IPS-15b (cell line): Measurements from ENCODE around the gene MATCAP1.
A peak's percentile ranks its signal among the peaks of the same experiment; 100 is the strongest.

Experiments used
- H3K27me3 ChIP-seq: one replicate; pipeline ENCODE4 v1.6.1; 2013; ENCODE audit warnings: low read length; ENCODE audit not compliant: control insufficient read depth, insufficient read depth
- H3K36me3 ChIP-seq: one replicate; pipeline ENCODE4 v1.6.1; 2013; ENCODE audit warnings: low read length; ENCODE audit not compliant: control insufficient read depth, insufficient read depth
- H3K4me1 ChIP-seq: one replicate; pipeline ENCODE4 v1.6.1; 2013; ENCODE audit warnings: mild to moderate bottlenecking, low read length; ENCODE audit not compliant: control insufficient read depth, insufficient read depth
- H3K4me3 ChIP-seq: one replicate; pipeline ENCODE4 v1.5.1; 2013; ENCODE audit warnings: low read depth, low read length
- H3K9ac ChIP-seq: one replicate; pipeline ENCODE4 v1.6.1; 2013; ENCODE audit warnings: low read depth, mild to moderate bottlenecking, low read length
- H3K9me3 ChIP-seq: one replicate; pipeline ENCODE4 v1.6.1; 2013; ENCODE audit warnings: mild to moderate bottlenecking, low read length; ENCODE audit not compliant: control insufficient read depth, insufficient read depth

Gene MATCAP1

GRCh38 chr16:67206129-67206837, 22.5 kb upstream of the MATCAP1 start:
- peaks cover 2% of the 10 kb centered on the region for H3K4me1 ChIP-seq
- peaks cover 11% of the 10 kb centered on the region for H3K36me3 ChIP-seq

GRCh38 chr16:67204076-67204475, 20.3 kb upstream of the MATCAP1 start:
- H3K36me3 ChIP-seq = peaks cover 11% of the 10 kb centered on the region
- no peaks in the 10 kb centered on the region for H3K27me3 ChIP-seq
- H3K4me1 ChIP-seq = peaks cover 4% of the 10 kb centered on the region
- no peak overlapping the region for H3K4me3 ChIP-seq
- no peaks in the 10 kb centered on the region for H3K9me3 ChIP-seq
- no peak overlapping the region for H3K9ac ChIP-seq

More at GRCh38 chr16:67206129-67206837, 22.5 kb upstream of the MATCAP1 start:
- peak overlapping the region; percentile 24 for H3K9ac ChIP-seq
- H3K27me3 ChIP-seq = no peaks in the 10 kb centered on the region
- H3K4me3 ChIP-seq = no peak overlapping the region
- H3K9me3 ChIP-seq = no peaks in the 10 kb centered on the region

- H3K9me3 ChIP-seq = no peaks in the 10 kb centered on the region
- no peak overlapping the region for H3K4me3 ChIP-seq
- no peaks in the 10 kb centered on the region for H3K27me3 ChIP-seq
- H3K4me1 ChIP-seq = peaks cover 6% of the 10 kb centered on the region
- H3K36me3 ChIP-seq = peaks cover 15% of the 10 kb centered on the region
- no peak overlapping the region for H3K9ac ChIP-seq
These were observed 19.3 kb upstream of the MATCAP1 start for GRCh38 chr16:67202956-67203493.

- Histone ChIP-seq H3K4me3 (no peak overlapping the region), H3K9me3 (no peaks in the 10 kb centered on the region), H3K36me3 (peaks cover 21% of the 10 kb centered on the region), H3K4me1 (peaks cover 6% of the 10 kb centered on the region), H3K9ac (no peak overlapping the region), H3K27me3 (no peaks in the 10 kb centered on the region)
These were observed 18.7 kb upstream of the MATCAP1 start for GRCh38 chr16:67202426-67202825.

GRCh38 chr16:67201411-67202345, 17.9 kb upstream of the MATCAP1 start:
- H3K4me3 ChIP-seq = no peak overlapping the region
- H3K9me3 ChIP-seq = no peaks in the 10 kb centered on the region
- no peak overlapping the region for H3K9ac ChIP-seq
- H3K36me3 ChIP-seq = peaks cover 27% of the 10 kb centered on the region
- H3K27me3 ChIP-seq = no peaks in the 10 kb centered on the region
- H3K4me1 ChIP-seq = peaks cover 4% of the 10 kb centered on the region

- no peaks in the 10 kb centered on the region for H3K9me3 ChIP-seq
- H3K36me3 ChIP-seq = peaks cover 39% of the 10 kb centered on the region
- no peaks in the 10 kb centered on the region for H3K27me3 ChIP-seq
- H3K9ac ChIP-seq = no peak overlapping the region
- no peak overlapping the region for H3K4me3 ChIP-seq
- peaks cover 4% of the 10 kb centered on the region for H3K4me1 ChIP-seq
These were observed 16.7 kb upstream of the MATCAP1 start for GRCh38 chr16:67200491-67200890.

GRCh38 chr16:67199808-67200198, 16.0 kb upstream of the MATCAP1 start:
- Histone ChIP-seq H3K36me3 (peaks cover 46% of the 10 kb centered on the region), H3K27me3 (no peaks in the 10 kb centered on the region), H3K9me3 (no peaks in the 10 kb centered on the region), H3K4me3 (peak overlapping the region; percentile 75), H3K4me1 (peaks cover 4% of the 10 kb centered on the region), H3K9ac (no peak overlapping the region)

GRCh38 chr16:67199011-67199807, 15.4 kb upstream of the MATCAP1 start, which contains the start of gene ELMO3:
Gene ELMO3 (plus strand): TSS chr16:67199131. CDS start chr16:67199327, 196 bp downstream.
- Histone ChIP-seq H3K36me3 (peaks cover 50% of the 10 kb centered on the region), H3K4me1 (peaks cover 4% of the 10 kb centered on the region), H3K9ac (no peak within 1 kb of the TSS), H3K4me3 (peak within 1 kb of the TSS; percentile 84), H3K27me3 (no peaks in the 10 kb centered on the region), H3K9me3 (no peaks in the 10 kb centered on the region)

GRCh38 chr16:67198238-67198734, 14.5 kb upstream of the MATCAP1 start:
- H3K9ac ChIP-seq = no peak overlapping the region
- no peaks in the 10 kb centered on the region for H3K9me3 ChIP-seq
- H3K27me3 ChIP-seq = no peaks in the 10 kb centered on the region
- peaks cover 5% of the 10 kb centered on the region for H3K4me1 ChIP-seq
- peak overlapping the region; percentile 18 for H3K4me3 ChIP-seq
- H3K36me3 ChIP-seq = peaks cover 55% of the 10 kb centered on the region

GRCh38 chr16:67197704-67198103, 13.9 kb upstream of the MATCAP1 start:
- H3K27me3 ChIP-seq = no peaks in the 10 kb centered on the region
- H3K4me1 ChIP-seq = peaks cover 7% of the 10 kb centered on the region
- H3K9me3 ChIP-seq = no peaks in the 10 kb centered on the region
- H3K9ac ChIP-seq = no peak overlapping the region
- peaks cover 58% of the 10 kb centered on the region for H3K36me3 ChIP-seq
- no peak overlapping the region for H3K4me3 ChIP-seq

- H3K4me1 ChIP-seq = peaks cover 7% of the 10 kb centered on the region
- no peak overlapping the region for H3K4me3 ChIP-seq
- H3K27me3 ChIP-seq = no peaks in the 10 kb centered on the region
- peaks cover 53% of the 10 kb centered on the region for H3K36me3 ChIP-seq
- no peaks in the 10 kb centered on the region for H3K9me3 ChIP-seq
- no peak overlapping the region for H3K9ac ChIP-seq
These were observed 13.1 kb upstream of the MATCAP1 start for GRCh38 chr16:67196881-67197280.
